B cell (primary cell): ENCODE results near the gene FCRL3.

Experiments used
- EZH2 ChIP-seq: IDR thresholded peaks from 2 replicates; pipeline ENCODE4 v1.6.1; 2012; ENCODE audit warnings: borderline replicate concordance, low read depth, mild to moderate bottlenecking, moderate library complexity, low read length; ENCODE audit not compliant: insufficient read depth, poor library complexity, severe bottlenecking
- TF ChIP-seq, protein P1 (sequence below): fragments of 200-600 bp; IDR thresholded peaks from one replicate; pipeline ENCODE4 v1.8.0; 2022; ENCODE audit warnings: antibody characterized with exemption, mild to moderate bottlenecking

DNA sequence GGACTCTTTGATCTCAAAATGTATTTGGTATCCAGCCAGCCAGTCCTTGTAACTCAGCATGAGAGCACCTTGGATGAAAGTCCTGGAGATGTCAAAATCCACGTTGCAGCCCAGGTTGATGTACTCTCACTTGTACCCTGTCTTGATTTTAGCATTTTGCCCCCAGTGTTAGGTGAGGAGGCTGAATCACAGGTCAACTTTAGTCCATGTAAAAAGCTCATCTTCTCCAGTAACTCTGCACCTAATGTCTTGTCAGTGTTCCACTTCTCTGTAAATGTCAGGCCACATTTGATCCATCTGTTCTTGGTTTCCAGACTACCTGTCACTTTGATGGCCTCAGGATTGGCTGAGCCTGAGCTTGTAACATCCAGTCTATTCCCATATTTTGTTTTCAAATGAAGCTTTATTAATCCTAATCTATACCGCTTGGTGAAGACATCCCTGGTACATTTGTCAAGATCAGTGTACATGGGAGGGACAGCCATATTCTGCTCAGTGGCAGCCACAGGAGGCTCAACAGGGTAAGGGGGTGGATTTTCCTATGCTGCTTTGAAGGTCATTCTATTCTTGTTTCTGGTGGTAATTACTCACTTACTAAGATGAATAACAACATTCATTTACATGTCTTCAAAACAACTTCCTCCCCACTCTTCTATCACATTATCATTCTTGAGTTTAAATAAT lies 24.1 kb upstream of the FCRL3 start:
- TF ChIP-seq, protein P1, sequence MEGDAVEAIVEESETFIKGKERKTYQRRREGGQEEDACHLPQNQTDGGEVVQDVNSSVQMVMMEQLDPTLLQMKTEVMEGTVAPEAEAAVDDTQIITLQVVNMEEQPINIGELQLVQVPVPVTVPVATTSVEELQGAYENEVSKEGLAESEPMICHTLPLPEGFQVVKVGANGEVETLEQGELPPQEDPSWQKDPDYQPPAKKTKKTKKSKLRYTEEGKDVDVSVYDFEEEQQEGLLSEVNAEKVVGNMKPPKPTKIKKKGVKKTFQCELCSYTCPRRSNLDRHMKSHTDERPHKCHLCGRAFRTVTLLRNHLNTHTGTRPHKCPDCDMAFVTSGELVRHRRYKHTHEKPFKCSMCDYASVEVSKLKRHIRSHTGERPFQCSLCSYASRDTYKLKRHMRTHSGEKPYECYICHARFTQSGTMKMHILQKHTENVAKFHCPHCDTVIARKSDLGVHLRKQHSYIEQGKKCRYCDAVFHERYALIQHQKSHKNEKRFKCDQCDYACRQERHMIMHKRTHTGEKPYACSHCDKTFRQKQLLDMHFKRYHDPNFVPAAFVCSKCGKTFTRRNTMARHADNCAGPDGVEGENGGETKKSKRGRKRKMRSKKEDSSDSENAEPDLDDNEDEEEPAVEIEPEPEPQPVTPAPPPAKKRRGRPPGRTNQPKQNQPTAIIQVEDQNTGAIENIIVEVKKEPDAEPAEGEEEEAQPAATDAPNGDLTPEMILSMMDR = no peak
- no peak for TF ChIP-seq EZH2
